Measurements from ENCODE around the gene RPS21.
A peak's percentile ranks its signal among the peaks of the same experiment; 100 is the strongest.

The RPS21 gene

DNA sequence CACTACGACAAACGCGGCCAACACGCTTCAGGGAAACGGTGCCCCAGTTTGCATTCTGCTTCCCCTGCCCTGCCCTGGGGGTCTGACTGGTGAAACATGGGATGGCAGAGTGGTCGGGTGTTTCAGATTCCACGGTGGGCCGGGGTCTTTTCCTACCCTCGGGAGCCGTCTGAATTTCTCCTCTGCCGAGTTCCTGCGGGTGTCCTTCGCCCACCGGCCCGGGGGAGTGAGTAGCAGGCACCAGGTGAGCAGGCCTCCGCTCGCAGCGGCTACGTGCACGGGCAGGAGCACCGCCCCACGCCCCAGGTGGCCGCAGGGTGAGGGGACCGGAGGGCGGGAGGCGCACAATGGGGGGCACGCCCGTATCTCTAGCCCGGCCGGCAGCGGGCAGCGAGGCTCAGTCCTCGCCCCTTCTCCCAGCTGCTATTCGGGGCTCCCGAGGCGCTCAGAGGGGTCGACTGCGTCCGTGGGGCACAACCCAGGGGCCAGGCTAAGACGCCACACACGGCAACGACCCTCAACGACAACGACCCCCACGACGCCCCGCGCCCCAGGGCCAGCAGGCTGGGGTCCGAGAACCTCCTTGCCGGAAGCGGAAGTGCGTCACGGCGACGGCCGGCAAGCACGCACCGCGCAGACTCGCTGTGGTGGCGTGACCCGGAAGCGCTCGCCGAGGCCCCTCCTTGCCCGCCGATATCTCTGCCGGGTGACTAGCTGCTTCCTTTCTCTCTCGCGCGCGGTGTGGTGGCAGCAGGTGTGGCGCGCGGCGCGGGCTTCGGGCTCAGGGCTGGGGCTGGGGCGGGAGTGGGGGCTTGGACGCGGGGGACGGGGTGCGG, at the start of gene RPS21:
Gene RPS21 (plus strand): TSS at position 721 of the 836 bp plus-strand sequence. CDS start 236 bp downstream, outside the sequence.
- peak; percentile 95 for DNase-seq

DNA sequence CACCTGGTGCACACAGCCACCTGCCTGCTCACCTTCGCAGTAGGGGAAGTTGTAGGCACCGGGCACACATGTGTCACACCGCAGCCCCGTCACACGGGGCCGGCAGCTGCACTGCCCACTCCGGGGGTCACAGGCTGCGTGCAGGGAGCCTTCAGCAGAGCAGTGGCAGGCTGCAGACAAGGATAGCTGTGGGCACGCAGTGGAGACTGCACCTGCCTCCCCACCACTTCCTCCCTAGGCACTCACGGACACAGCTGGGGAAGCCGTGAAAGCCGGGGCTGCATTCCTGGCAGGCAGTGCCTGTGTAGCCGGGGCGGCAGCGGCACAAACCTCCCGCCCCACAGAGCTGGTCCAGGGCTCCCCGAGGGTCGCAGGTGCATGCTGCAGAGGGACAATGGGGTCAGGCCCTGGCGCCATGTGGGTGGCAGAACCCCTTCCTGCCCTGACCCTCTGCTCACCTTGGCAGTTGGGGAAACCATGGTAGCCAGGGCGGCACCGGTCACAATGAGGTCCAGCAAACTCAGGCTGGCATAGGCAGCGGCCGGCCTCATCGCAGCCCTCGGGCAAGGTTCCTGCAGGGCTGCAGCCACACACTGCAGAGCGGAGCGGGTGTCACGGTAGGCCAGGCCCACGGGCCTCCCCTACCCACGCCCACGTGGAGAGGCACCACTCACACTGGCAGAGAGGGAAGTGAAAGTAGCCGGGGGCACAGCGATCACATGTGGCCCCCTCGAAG, 49.2 kb upstream of the RPS21 start:
- DNase-seq: peak; percentile 12

GRCh38 chr20:62338294-62338620, 48.6 kb upstream of the RPS21 start:
- peak; percentile 13 for DNase-seq

GRCh38 chr20:62339647-62340062, 47.2 kb upstream of the RPS21 start:
- no peak for DNase-seq

- DNase-seq: no peak
Measured at GRCh38 chr20:62342910-62343309, 44.0 kb upstream of the RPS21 start.

GRCh38 chr20:62344092-62344491, 42.8 kb upstream of the RPS21 start:
- DNase-seq: no peak

DNA sequence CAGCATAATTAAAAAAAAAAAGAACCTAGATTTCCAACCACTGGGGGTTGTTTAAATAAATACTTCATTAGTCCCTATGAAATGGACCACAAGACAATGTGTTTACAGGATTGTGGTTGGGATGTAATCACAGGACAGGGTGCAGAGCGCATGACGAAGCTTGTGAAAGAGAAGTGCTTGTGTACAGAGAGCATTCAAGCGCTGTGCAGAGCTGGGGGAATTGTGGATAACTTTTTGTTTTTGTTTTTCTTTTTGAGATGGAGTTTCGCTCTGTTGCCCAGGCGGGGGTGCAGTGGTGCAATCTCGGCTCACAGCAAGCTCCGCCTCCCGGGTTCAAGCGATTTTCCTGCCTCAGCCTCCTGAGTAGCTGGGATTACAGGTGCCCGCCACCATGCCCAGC, 42.1 kb upstream of the RPS21 start:
- no peak for DNase-seq

DNA sequence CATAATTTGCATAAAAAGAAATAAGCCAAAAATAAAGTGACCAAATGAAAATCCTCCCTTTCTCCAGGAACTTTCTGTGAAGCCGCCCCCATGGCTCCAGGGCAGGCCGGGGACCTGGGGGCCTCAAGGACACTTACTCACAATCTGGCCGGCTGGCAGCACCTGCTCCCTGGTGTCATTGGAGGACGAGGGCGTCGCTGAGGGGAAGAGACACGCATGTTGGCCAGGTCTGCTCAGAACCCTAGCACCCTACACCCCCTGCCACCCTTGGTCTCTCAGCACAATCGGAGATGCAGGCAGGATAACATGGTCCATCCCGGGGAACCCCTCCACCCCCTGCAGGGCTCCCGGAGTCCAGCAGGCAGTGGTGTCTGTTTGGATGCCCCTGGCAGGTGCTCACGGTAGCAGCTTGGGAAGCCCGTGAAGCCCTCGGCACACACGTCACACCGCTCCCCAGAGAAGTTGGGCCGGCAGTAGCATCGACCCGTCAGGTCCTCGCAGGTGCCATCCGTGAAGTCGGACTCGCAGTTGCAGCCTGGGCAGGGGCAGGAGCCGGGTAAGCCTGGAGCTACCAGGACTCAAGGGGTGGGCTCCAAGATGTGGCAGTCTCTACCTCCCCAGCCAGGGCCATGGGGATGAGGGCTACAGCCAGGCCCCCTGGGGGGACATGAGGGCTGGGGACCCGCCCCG, 41.1 kb upstream of the RPS21 start:
- DNase-seq: peak; percentile 23

DNA sequence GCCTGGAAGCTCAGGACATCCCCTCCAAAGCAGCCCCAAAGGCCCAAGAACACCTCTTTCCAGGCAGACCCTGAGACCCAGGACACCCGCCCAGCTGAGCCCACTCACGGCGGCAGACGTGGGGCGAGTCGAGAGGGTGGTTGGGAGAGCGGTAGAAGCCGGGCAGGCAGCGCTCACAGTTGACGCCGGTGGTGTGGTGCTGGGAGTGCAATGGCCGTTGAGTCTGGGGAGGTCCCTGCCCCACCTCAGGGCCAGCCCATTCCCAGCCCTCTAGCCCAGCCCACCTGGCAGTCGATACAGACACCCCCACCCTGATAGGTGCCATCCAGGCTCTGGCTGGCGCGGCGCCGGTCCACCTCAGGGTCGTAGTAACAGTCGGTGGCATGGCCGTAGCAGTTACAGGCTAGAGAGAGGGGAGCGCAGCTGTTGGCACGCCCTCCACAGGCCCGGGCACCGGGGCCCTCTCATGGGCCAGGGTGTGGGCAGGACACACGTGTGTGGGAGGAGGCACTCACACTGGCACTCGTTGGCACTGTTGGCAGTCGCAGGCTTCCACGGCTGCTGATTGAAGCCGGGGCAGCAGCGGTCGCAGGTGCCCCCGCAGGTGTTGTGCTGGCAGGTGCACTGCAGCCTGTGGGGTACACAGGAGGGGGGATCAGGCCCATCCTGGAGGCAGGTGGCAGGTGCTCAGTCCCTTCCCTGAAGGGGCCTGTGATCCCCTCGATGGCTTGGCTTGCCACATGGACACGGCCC, 40.3 kb upstream of the RPS21 start:
- peak; percentile 17 for DNase-seq

GRCh38 chr20:62347151-62347404, 39.8 kb upstream of the RPS21 start:
- DNase-seq: peak; percentile 23

DNA sequence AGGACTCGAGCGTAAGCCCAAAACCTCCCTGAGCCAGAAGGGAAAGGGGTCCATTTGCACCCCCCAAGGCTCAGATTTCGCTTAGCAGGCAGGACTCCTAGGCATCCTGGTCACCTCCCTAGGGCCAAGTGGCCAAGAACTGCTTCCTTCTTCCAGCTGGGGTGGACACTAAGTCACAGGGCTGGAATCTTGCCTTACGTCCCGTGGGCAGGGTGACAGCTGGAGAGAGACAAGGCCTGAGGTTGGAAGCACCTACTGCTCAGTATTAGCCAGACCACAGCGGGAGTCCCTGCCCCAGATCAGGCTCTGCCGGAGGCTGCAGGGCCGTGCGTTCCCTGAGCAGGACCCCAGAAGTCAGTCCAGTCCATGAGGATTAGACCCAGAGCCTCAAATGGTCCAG, 39.5 kb upstream of the RPS21 start:
- peak; percentile 27 for DNase-seq

- no peak for DNase-seq
Measured at GRCh38 chr20:62348604-62349003, 38.3 kb upstream of the RPS21 start.

GRCh38 chr20:62349556-62350097, 37.3 kb upstream of the RPS21 start:
- DNase-seq: peak; percentile 20

DNA sequence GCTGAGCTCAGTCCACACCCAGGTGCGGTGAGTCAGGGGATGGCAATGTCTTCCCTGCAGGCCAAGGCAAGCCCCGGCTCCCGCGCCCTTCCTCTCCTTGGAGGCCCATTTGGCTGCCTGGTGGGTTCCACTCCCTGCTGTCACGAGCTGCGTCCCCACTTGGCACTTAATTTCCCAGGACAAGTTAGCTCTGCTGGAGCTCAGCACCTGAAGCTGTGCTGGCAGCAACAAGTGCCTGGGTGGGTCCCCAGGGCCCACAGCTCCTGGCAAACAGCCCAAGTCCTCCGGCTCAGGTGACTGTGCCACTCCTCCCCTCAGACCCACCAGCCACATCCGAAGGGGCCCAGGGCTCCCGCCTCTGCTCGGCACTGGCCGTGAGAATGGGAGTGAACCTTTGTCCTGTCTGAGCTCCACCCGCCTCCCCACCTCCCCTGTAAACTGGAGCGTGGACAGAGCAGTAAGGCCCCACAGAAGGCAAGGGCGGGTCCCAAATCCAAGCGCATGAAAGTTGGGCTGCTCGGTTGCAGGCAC, 36.7 kb upstream of the RPS21 start:
- peak; percentile 24 for DNase-seq

GRCh38 chr20:62350629-62351422, 36.1 kb upstream of the RPS21 start:
- DNase-seq: peak; percentile 25

- DNase-seq: peak; percentile 21
Measured at GRCh38 chr20:62351469-62352401, 35.2 kb upstream of the RPS21 start.

- DNase-seq: peak; percentile 36
Measured at GRCh38 chr20:62352402-62353288, 34.3 kb upstream of the RPS21 start.

DNA sequence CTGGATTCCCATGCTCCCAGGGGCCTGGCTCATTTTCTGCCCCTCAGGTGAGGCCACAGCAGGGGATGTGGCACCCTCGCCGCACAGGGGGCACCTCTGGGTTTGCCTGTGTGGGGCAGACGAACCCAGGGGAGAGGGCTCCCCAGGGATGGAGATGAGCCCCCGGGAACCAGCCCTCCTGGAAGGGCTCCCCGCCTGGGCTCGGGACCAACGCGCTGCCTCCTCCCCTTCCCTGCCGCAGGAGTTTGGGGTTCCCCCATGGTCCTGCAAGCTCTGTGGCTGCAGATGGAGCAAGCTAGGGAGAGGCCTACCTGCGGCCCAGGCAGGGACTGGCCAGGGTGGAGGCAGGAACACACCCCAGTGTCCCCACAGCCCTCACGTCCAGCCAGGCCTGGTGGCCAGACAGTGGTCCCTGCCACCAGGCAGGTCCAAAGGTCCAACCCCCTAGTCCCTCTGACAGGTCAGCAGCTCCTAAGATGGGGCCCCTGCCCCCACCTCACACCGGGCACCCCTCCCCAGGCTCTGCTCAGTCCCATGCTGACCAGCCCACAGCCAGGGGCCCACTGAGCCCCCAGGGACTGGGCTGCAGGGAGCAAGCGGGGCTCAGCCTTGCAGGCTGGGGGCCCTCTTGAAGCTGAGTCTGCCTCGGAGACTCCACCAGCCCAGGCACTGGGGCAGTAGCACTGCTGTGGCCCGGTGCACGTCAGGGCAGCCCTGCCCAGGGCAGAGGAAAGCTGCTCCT, 33.4 kb upstream of the RPS21 start:
- peak; percentile 26 for DNase-seq
